Osteoblast (primary cell): ENCODE data around the gene SP110. TPM values are rescaled to one million over a fixed set of nuclear protein-coding genes. Genes with fewer than 3 reads are reported as not detected.

Experiments used
- DNase-seq: peaks from one replicate; pipeline ENCODE4 v3.0.0; 2011; ENCODE audit warnings: low spot score, mixed read lengths; ENCODE audit not compliant: insufficient read length; ENCODE audit errors: missing footprints
- H2AFZ ChIP-seq: 2 replicates; pipeline ENCODE4 v1.6.0; 2011; ENCODE audit warnings: mild to moderate bottlenecking, low read length
- H3K27ac ChIP-seq: 2 replicates; pipeline ENCODE4 v1.5.1; 2011; ENCODE audit warnings: mild to moderate bottlenecking, low read depth, low read length, moderate library complexity
- H3K27me3 ChIP-seq: 2 replicates; pipeline ENCODE4 v1.6.0; 2012; ENCODE audit warnings: mild to moderate bottlenecking, control low read depth, inconsistent platforms, low read length, moderate library complexity; ENCODE audit not compliant: insufficient read depth
- H3K36me3 ChIP-seq: 2 replicates; pipeline ENCODE4 v1.5.1; 2011; ENCODE audit warnings: mild to moderate bottlenecking, low read length, control low read depth, moderate library complexity; ENCODE audit not compliant: insufficient read depth
- H3K4me1 ChIP-seq: 2 replicates; pipeline ENCODE4 v1.5.1; 2011; ENCODE audit warnings: mild to moderate bottlenecking, low read length, control low read depth, moderate library complexity; ENCODE audit not compliant: insufficient read depth
- H3K4me2 ChIP-seq: 2 replicates; pipeline ENCODE4 v1.6.0; 2011; ENCODE audit warnings: mild to moderate bottlenecking, low read length; ENCODE audit not compliant: insufficient read depth
- H3K4me3 ChIP-seq: fragments of 200-600 bp; sonication (generic); 3 replicates; pipeline ENCODE4 v1.5.1; 2012; ENCODE audit warnings: mild to moderate bottlenecking, low read length, inconsistent platforms; ENCODE audit not compliant: insufficient read depth
- H3K79me2 ChIP-seq: 2 replicates; pipeline ENCODE4 v1.6.0; 2012; ENCODE audit warnings: mild to moderate bottlenecking, low read length, control low read depth, inconsistent platforms; ENCODE audit not compliant: insufficient read depth
- H3K9me3 ChIP-seq: 2 replicates; pipeline ENCODE4 v1.5.1; 2011; ENCODE audit warnings: low read depth, low read length, control low read depth
- H4K20me1 ChIP-seq: 2 replicates; pipeline ENCODE4 v1.6.0; 2012; ENCODE audit warnings: mild to moderate bottlenecking, low read length, control low read depth; ENCODE audit not compliant: insufficient read depth
- CTCF ChIP-seq: IDR thresholded peaks from 2 replicates; pipeline ENCODE4 v1.5.1; 2011; ENCODE audit warnings: mild to moderate bottlenecking, low read depth, low read length, moderate library complexity; ENCODE audit errors: extremely low read depth
- total RNA-seq: library from RNA; depleted of rRNA; stranded (reverse); fragments of >200 nt; gene quantifications from 2 replicates; pipeline ENCODE4 v1.2.3, GENCODE V29; 2012

SP110 gene
- total RNA-seq, result 15.3 and 15.9 TPM in 2 replicates

GRCh38 chr2:230219419-230220331 is at the start of gene SP110:
Gene SP110, minus strand, starts transcription at chr2:230219984. Its CDS starts 3,057 bp downstream, at chr2:230216927.
- Histone ChIP-seq H3K27me3 (no peaks in the 10 kb centered on the region), H4K20me1 (no peaks in the 10 kb centered on the region), H3K4me1 (peaks cover 11% of the 10 kb centered on the region), H2AFZ (peak within 1 kb of the TSS; percentile 91), H3K27ac (peak within 1 kb of the TSS; percentile 60), H3K9me3 (no peaks in the 10 kb centered on the region), H3K4me2 (peak within 1 kb of the TSS; percentile 93), H3K36me3 (peaks cover 14% of the 10 kb centered on the region), H3K79me2 (no peaks in the 10 kb centered on the region), H3K4me3 (peak within 1 kb of the TSS; percentile 79)
- no peak for TF ChIP-seq CTCF
- peak; percentile 82 for DNase-seq

GRCh38 chr2:230268606-230269243 is 48.9 kb upstream of the SP110 start:
- Histone ChIP-seq H3K79me2 (no peaks in the 10 kb centered on the region), H3K36me3 (no peaks in the 10 kb centered on the region), H4K20me1 (no peaks in the 10 kb centered on the region), H3K27ac (no peak overlapping the region), H3K4me3 (no peak overlapping the region), H3K27me3 (no peaks in the 10 kb centered on the region), H2AFZ (peak overlapping the region; percentile 35), H3K4me1 (no peaks in the 10 kb centered on the region), H3K9me3 (no peaks in the 10 kb centered on the region), H3K4me2 (no peak overlapping the region)
- no peak for DNase-seq
- TF ChIP-seq CTCF, result no peak

GRCh38 chr2:230267556-230267955 is 47.8 kb upstream of the SP110 start:
- H3K4me3 ChIP-seq, result no peak overlapping the region
- TF ChIP-seq CTCF, result no peak
- no peak overlapping the region for H3K27ac ChIP-seq
- no peaks in the 10 kb centered on the region for H3K79me2 ChIP-seq
- no peaks in the 10 kb centered on the region for H3K9me3 ChIP-seq
- peak; percentile 23 for DNase-seq
- no peaks in the 10 kb centered on the region for H3K36me3 ChIP-seq
- no peaks in the 10 kb centered on the region for H4K20me1 ChIP-seq
- no peaks in the 10 kb centered on the region for H3K4me1 ChIP-seq
- H3K4me2 ChIP-seq, result no peak overlapping the region
- no peak overlapping the region for H2AFZ ChIP-seq
- H3K27me3 ChIP-seq, result no peaks in the 10 kb centered on the region

- TF ChIP-seq CTCF, result no peak
- Histone ChIP-seq H3K27ac (no peak overlapping the region), H3K27me3 (no peaks in the 10 kb centered on the region), H3K36me3 (no peaks in the 10 kb centered on the region), H4K20me1 (no peaks in the 10 kb centered on the region), H3K4me1 (no peaks in the 10 kb centered on the region), H3K79me2 (no peaks in the 10 kb centered on the region), H3K9me3 (no peaks in the 10 kb centered on the region), H3K4me2 (no peak overlapping the region), H2AFZ (no peak overlapping the region), H3K4me3 (no peak overlapping the region)
- DNase-seq, result no peak
Observed at GRCh38 chr2:230267059-230267458, 47.3 kb upstream of the SP110 start.
